ENCODE results near the gene NEU4.

Gene NEU4

DNA sequence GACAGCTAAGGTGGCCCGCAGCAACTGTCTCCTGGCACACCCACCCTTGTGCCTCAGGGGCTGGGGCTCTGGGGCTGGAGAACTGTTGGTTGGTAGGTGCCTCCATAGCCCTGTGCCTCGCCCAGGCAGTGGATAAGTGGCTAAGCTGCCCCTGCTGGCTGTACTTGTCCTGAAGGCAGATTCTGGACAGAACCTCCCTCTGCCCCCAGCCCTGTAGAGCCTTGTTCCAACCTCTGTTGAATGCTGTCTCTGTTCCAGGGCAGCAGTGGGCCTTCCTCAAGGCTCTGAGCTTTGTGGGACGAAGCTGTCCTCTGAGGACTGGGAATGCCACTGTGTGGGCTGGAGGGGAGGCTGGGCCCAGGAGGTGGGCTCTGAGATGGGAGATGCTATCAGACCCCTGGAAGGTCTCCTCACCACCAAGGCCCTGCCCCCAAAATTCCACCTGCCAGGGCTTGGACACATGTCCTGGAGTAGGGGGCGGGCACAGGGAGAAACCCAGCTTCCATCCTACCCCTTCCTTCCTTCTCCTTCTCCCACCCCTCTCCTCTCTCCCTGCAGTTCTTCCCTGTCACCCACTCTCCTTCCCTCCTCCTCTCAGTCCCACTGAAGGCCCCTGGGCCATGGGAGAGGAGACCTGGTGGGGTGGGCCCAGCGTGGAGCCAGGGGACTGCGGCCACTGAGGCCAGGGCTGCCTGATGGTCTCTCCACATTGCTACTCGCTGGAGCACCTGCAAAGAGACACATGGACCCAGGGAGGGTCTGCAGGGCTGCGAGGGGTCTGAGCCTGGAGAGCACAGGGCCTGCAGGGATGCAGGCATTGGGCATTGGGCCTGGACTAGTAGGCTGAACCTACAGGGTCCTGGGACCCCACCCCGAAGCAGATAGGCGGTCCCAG, 51.4 kb downstream of the NEU4 start:
- DNase-seq (ENCODE audit: low read depth, low spot score) = no peak
- no peak overlapping the region for H3K27ac ChIP-seq

DNA sequence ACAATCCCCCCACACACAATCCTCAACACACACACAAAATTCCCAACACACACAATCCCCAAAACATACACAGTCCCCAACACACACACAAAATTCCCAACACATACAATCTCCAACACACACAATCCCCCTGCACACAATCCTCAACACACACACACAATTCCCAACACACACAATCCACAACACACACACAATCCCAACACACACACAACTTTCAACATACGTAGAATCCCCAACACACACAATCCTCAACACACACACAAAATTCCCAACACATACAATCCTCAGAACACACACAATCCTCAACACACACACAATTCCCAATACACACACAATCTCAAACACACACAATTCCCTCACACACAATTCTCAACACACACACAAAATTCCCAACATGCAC, 52.3 kb downstream of the NEU4 start:
- no peak for DNase-seq (ENCODE audit: low read depth, low spot score)
- no peak overlapping the region for H3K27ac ChIP-seq

DNA sequence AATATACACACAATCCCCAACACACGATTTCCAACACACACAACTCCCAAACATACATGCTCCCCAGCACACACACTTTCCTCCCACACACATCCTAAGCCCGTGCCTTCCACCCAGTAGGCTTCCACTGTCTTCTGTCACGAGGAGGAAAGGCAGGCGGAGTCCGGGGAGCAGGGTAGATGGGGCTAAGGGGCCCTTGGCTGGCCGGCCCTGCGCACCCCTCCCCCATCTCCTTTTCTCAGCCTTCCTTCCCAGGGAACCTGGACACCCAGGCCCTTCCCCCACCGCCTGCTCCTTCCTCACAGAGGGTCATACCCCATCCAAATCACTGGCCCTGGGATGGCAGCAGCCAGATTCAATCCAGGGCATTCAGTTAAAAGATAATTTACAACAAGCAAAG, 53.1 kb downstream of the NEU4 start:
- H3K27ac ChIP-seq = no peak overlapping the region
- no peak for DNase-seq (ENCODE audit: low read depth, low spot score)

DNA sequence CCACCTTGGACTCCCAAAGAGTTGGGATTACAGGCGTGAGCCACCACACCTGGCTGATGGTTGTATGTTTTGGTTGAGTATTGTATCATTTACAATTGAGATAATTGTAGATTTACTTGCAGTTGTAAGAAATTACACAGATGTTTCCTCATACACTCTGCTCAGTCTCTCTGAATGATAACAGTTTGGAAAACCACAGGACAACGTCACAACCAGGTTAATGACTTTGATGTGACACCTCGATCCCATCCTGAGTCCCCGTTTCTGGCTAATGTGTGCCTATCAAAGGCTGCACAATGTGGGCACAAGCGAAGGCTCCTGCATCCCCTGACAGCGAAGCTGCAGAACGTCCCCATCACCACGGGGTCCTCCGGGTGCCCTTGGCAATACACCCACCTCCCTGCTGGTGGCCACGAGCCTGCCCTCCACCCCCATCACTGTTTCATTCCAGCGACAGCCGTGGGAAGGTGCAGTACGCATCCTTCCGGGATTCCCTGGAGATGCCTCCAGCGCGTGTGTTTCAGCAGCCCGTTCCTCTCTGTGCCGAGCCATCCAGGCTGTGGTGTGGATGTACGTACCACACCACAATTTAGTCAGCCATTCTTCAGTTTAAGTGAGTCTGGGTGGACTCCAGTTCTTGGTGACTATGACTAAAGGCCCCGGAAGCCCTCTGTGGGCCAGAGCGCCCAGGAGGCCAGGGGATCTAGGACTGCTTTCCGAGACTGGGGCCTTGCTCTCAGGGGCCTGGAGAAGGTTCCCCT, 54.0 kb downstream of the NEU4 start:
- no peak overlapping the region for H3K27ac ChIP-seq
- DNase-seq (ENCODE audit: low read depth, low spot score) = no peak

DNA sequence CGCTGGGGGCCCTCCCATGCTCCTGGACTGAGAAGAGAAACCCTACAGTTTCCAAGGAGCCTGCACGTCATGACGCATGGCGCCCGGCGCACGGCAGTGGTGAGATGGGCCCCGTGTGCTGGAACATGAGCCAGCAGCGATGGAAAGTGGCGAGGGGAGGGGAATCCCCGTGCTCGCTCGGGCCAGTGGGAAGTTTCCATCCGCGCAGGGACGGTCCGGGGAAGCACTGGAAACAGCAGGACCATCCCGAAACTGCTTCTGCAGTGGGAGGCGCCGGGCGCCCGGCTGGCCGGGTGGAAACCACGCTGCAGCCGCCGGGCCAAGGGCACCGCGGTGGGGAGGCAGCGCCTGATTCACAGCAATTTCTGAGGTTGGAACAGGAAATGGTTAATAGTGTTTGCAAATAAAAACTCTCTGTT, 54.6 kb downstream of the NEU4 start:
- H3K27ac ChIP-seq = no peak overlapping the region
- no peak for DNase-seq (ENCODE audit: low read depth, low spot score)

DNA sequence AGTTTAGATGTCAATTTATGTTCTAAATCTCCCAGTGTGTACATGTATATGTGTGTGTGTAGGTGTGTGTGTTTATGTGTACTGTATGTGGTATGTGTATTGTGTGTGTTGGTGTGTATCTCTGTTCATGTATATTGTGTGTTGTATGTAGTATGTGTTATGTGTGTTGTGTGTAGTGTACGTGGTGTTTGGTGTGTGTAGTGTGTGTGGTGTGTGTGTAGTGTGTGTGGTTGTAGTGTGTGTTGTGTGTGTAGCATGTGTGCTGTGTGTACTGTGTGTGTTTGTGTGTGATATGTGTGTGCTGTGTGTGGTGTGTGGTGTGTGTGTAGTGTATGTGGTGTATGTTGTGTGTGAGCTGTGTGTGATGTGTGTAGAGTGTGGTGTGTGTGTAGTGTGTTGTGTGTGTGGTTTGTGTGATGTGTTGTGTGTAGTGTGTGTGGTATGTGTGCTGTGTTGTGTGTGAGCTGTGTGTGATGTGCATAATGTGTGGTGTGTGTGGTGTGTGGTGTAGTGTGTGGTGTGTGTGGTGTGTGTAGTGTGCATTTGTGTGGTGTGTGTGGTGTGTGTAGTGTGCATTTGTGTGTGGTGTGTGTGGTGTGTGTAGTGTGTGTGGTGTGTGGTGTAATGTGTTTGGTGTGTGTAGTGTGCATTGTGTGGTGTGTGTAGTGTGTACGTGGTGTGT, 55.3 kb downstream of the NEU4 start:
- no peak overlapping the region for H3K27ac ChIP-seq
- DNase-seq (ENCODE audit: low read depth, low spot score) = no peak

DNA sequence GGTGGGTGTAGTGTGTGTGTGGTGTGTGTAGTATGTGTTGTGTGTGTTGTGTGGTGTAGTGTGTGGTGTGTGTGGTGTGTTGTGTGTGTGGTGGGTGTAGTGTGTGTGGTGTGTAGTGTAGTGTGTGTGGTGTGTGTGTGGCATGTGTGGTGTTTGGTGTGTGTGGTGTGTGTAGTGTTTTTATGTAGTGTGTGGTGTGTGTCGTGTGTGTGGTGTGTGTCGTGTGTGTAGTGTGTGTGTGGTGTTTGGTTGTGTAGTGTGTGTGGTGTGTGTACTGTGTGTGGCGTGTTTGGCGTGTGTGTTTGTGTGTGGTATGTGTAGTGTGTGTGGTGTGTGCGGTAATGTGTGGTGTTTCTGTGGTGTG, 55.8 kb downstream of the NEU4 start:
- DNase-seq (ENCODE audit: low read depth, low spot score) = no peak
- H3K27ac ChIP-seq = no peak overlapping the region

DNA sequence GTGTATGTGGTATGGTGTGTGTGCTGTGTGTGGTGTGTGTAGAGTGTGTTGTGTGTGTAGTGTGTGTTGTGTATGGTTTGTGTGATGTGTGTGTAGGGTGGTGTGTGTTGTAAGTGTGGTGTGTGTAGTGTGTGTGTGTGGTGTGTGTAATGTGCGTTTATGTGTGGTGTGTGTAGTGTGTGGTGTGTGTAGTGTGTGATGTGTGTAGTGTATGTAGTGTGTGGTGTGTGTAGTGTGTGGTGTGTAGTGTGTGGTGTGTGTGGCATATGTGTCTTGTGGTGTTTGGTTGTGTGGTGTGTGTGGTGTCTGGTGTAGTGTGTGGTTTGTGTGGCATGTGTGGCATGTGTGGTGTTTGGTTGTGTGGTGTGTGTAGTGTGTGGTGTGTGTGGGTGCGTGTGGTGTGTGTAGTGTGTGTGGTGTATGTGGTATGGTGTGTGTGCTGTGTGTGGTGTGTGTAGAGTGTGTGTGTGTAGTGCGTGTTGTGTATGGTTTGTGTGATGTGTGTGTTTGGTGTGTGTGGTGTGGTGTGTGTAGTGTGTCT, 56.5 kb downstream of the NEU4 start:
- DNase-seq (ENCODE audit: low read depth, low spot score) = no peak
- H3K27ac ChIP-seq = no peak overlapping the region

DNA sequence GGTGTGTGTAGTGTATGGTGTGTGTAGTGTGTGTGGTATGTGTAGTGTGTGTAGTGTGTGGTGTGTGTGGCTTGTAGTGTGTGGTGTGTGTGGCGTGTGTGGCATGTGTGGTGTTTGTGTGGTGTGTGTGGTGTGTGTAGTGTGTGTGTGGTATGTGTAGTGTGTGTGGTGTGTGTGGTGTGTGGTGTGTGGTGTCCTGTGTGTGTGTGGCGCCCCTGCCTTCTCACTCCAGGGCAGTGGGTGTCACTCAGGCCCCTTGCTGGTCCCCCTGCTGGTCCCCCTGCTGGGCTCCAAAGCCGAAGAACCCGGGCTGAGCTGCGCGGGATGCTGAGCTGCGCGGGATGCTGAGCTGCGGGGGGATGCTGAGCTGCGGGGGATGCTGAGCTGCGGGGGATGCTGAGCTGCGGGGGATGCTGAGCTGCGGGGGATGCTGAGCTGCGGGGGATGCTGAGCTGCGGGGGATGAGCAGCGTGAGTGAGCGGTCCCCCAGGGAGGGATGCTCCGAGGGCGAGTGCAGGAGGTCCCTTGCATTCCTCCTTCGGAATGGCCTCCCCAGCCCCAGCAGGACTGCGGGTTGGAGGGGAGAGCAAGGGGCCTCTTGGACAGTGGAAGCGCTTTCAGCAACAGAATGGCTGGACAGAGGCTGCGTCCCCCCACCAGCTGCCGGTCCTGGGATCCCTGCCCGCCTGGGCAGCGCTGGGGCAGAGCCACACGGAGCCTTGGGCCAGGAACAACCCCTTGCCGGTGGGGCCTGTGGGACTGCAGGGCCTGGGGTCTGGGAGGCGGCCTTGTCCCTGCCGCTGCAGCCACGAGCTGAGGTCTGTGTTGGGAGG, 57.2 kb downstream of the NEU4 start:
- H3K27ac ChIP-seq = no peak overlapping the region
- no peak for DNase-seq (ENCODE audit: low read depth, low spot score)

Data from epithelial cell of prostate (primary cell).